Breast epithelium (tissue), 4 donors: ENCODE measurements around the gene NUBPL. TPM values are rescaled to one million over a fixed set of nuclear protein-coding genes. Genes with fewer than 3 reads are reported as not detected.
"Not testable (repeated sequence)": the region's sequence is repeated elsewhere in the genome, so short reads cannot be mapped to it uniquely, and the experiment has no call there.

Experiments
- DNase-seq, 2 donors: peaks; one replicate each; pipeline ENCODE4 v3.0.0-alpha.2; 2019; ENCODE audit warnings: low spot score in 2 of 2
- H3K27ac ChIP-seq, 2 donors: fragments of 200-600 bp; sonication (generic) in 1 of 2; one replicate each; pipeline ENCODE4 v1.5.1; 2016 to 2019; ENCODE audit warnings: mild to moderate bottlenecking in 1 of 2
- H3K27me3 ChIP-seq, 2 donors: fragments of 200-600 bp; sonication (generic) in 1 of 2; one replicate each; pipeline versions ENCODE4 v1.5.1 to v1.6.0; 2017 to 2019; ENCODE audit warnings: control low read depth in 1 of 2, mild to moderate bottlenecking in 1 of 2
- H3K36me3 ChIP-seq: fragments of 200-600 bp; one replicate; pipeline ENCODE4 v1.5.1; 2019
- H3K4me1 ChIP-seq, 2 donors: fragments of 200-600 bp; sonication (generic); one replicate each; pipeline ENCODE4 v1.5.1; 2016 to 2019; ENCODE audit warnings: control low read depth in 1 of 2
- H3K4me3 ChIP-seq, 3 donors: fragments of 200-600 bp; sonication (generic); 1 replicate in 2 of 3; 2 replicates in 1 of 3; pipeline ENCODE4 v1.5.1; 2016 to 2019; ENCODE audit warnings: mild to moderate bottlenecking in 3 of 3, moderate library complexity in 2 of 3
- H3K9me3 ChIP-seq, 2 donors: fragments of 200-600 bp; sonication (generic) in 1 of 2; one replicate each; pipeline ENCODE4 v1.5.1; 2016 to 2019; ENCODE audit warnings: control low read depth in 1 of 2
- CTCF ChIP-seq, 3 donors: fragments of 450-650 bp; IDR thresholded peaks; one replicate each; pipeline ENCODE4 v1.5.1; 2016 to 2017; ENCODE audit warnings: antibody characterized with exemption in 3 of 3, mild to moderate bottlenecking in 3 of 3, moderate library complexity in 3 of 3
- POLR2A ChIP-seq: fragments of 450-650 bp; IDR thresholded peaks from one replicate; pipeline ENCODE4 v1.6.1; 2016; ENCODE audit warnings: antibody characterized with exemption, mild to moderate bottlenecking, moderate library complexity
- POLR2AphosphoS5 ChIP-seq, 3 donors: sonication (generic); formaldehyde crosslinking; IDR thresholded peaks; one replicate each; pipeline ENCODE4 v1.6.1; 2017; ENCODE audit warnings: antibody characterized with exemption in 3 of 3
- intact Hi-C: fragments of 100-400 bp; cut with DNase I; formaldehyde crosslinking; loops from one replicate; pipeline ENCODE4 v1.15.1; 2023; ENCODE audit warnings: low total_unique reads
- total RNA-seq, 3 donors: library from RNA; depleted of rRNA; stranded (reverse); fragments of >200 nt; gene quantifications; one replicate each; pipeline ENCODE4 v1.1.0, GENCODE V29; 2016

The NUBPL gene
- total RNA-seq, 3 donors from 2014 or later: 10.9 to 16.2 (median 12.5) TPM

GRCh38 chr14:31703056-31703455 is 141.9 kb downstream of the NUBPL start:
- Histone ChIP-seq H3K27me3 (no peaks in the 10 kb centered on the region), H3K27ac (no peak overlapping the region), H3K4me1 (no peaks in the 10 kb centered on the region), H3K36me3 (no peaks in the 10 kb centered on the region), H3K4me3 (no peak overlapping the region), H3K9me3 (no peaks in the 10 kb centered on the region)
- intact Hi-C loops: no loop called here
- no peak for DNase-seq
- TF ChIP-seq POLR2A (no peak), CTCF (IDR thresholded peaks at IDR 0.05) (no peak), POLR2AphosphoS5 (IDR thresholded peaks at IDR 0.05) (no peak)

GRCh38 chr14:31705731-31706130 is 144.5 kb downstream of the NUBPL start:
- no peak for DNase-seq
- no peak overlapping the region for H3K4me3 ChIP-seq
- intact Hi-C loops: no loop called here
- no peak for TF ChIP-seq POLR2A
- TF ChIP-seq POLR2AphosphoS5 (IDR thresholded peaks at IDR 0.05): no peak
- no peak for TF ChIP-seq CTCF (IDR thresholded peaks at IDR 0.05)
- H3K27ac ChIP-seq: no peak overlapping the region
- H3K9me3 ChIP-seq: no peaks in the 10 kb centered on the region
- H3K4me1 ChIP-seq: no peaks in the 10 kb centered on the region
- H3K27me3 ChIP-seq: no peaks in the 10 kb centered on the region
- no peaks in the 10 kb centered on the region for H3K36me3 ChIP-seq

- DNase-seq, H3K9me3 ChIP-seq, H3K36me3 ChIP-seq, H3K4me3 ChIP-seq, H3K4me1 ChIP-seq, H3K27me3 ChIP-seq, intact Hi-C loops, H3K27ac ChIP-seq: not testable (repeated sequence)
Observed at GRCh38 chr14:31708661-31709060, 147.5 kb downstream of the NUBPL start.

- Histone ChIP-seq H3K9me3 (peaks cover 0 to 4% of the 10 kb centered on the region in 2 donors), H3K27ac (no peak overlapping the region), H3K4me3 (no peak overlapping the region), H3K36me3 (no peaks in the 10 kb centered on the region), H3K27me3 (no peaks in the 10 kb centered on the region), H3K4me1 (no peaks in the 10 kb centered on the region)
- no peak for DNase-seq
- TF ChIP-seq POLR2A: no peak
- TF ChIP-seq CTCF (IDR thresholded peaks at IDR 0.05): no peak
- TF ChIP-seq POLR2AphosphoS5 (IDR thresholded peaks at IDR 0.05): no peak
- intact Hi-C loops: loop anchor here (2.0 kb wide), 1 partner anchor 40 kb away; no protein-coding TSS in a partner anchor
Observed at GRCh38 chr14:31712244-31713127, 151.3 kb downstream of the NUBPL start.

- Histone ChIP-seq H3K9me3 (peaks cover 0 to 4% of the 10 kb centered on the region in 2 donors), H3K27me3 (no peaks in the 10 kb centered on the region), H3K27ac (no peak overlapping the region), H3K4me1 (no peaks in the 10 kb centered on the region), H3K4me3 (no peak overlapping the region), H3K36me3 (no peaks in the 10 kb centered on the region)
- intact Hi-C loops: no loop called here
- no peak for DNase-seq
- TF ChIP-seq CTCF (IDR thresholded peaks at IDR 0.05): no peak
- no peak for TF ChIP-seq POLR2AphosphoS5 (IDR thresholded peaks at IDR 0.05)
- no peak for TF ChIP-seq POLR2A
Observed at GRCh38 chr14:31716208-31716607, 155.0 kb downstream of the NUBPL start.
